HG02943 (cell line): Measurements from ENCODE around the gene SLC38A11.

Source experiments
- ATAC-seq: cut with Tn5 transposase; IDR thresholded peaks from one replicate; pipeline ENCODE4 v1.9.1; 2021; ENCODE audit warnings: mild to moderate bottlenecking, low read depth, moderate library complexity; ENCODE audit not compliant: unreplicated experiment

SLC38A11 gene

GRCh38 chr2:164922134-164922533, 33.2 kb downstream of the SLC38A11 start:
- ATAC-seq, result no peak

DNA sequence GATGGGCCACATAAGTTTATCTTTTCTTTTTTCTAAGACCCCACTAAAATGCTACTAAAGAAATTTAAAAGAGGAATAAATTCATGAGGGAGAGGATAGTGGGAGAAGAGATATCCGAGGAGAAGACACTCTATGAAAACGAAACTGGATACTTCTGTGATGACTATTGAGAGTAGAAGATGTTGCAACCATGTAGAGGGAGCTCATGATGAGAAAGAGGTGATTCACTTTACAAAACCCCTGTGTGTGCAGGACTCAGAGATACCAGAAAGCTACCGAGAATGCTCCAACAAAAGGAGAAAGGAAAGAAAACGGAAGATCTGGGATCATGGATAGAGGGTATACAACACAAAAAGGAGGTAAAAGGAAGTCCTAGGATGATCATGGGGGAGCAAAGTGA, 34.9 kb downstream of the SLC38A11 start:
- no peak for ATAC-seq

DNA sequence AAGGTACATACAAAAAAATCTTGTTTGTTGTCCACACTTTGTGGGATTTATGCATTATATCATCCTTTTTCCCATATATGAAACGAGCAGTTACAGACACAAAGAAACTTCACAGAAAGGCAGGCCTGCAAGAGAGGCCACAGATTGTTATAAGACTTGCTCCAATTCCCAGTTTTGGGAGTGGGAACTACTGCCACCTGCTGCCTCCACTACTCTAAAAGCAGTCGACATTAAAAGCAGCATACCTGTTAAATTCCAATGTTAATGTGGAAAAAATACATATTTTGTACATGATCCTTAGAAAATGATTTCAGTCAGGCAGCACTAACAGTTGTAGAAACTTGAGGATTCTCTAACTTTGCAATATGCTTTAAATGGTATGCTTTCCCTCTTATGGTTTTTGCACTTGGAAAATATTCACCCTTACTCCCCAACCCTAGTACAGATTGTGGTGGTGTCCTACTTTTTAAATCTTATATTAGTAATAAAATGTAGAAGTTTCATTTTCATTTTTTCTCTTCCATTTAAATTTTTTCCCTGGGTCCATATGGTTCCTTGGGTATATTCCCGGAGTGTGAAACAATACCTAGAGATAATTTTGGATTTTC, 37.9 kb downstream of the SLC38A11 start:
- no peak for ATAC-seq

DNA sequence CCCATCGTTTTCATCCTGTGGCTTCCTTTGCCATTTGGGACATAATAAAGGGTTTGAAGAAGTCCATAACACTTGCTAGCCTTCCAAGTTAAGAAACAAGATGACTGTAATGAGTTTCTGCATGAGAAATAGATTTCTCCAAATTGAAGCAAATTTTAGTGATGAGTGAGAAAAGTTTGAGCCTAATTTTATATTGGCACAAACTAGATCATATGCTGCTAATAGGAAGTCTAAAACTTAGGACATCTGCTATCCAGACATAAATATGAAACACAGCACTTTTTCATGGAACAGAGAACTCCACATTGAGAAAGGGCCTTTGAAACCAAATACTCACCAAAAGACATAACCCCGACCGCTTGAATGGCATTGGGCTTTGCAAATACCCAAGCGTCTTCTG, 39.8 kb downstream of the SLC38A11 start:
- no peak for ATAC-seq

GRCh38 chr2:164913640-164914350, 41.5 kb downstream of the SLC38A11 start:
- no peak for ATAC-seq

DNA sequence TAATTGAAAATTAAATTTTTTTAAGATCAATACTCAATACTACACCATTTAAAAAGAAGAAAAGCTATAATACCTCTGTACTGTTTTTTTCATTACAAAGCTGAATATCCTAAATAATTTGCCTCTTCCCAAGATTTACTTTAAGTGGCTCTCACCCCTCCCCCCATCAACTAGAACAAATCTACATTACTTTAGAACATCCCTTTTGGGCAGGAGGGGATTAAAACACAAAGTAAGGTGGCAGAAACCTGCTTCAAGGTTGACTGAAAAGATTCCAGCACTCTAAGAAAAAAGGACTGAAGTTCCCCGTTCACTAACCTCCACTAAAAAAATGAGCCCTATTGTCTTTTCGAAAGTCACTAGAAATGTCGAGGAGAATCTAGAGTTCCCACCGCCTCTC, 42.3 kb downstream of the SLC38A11 start:
- no peak for ATAC-seq

- no peak for ATAC-seq
Observed at GRCh38 chr2:164911832-164912231, 43.5 kb downstream of the SLC38A11 start.

DNA sequence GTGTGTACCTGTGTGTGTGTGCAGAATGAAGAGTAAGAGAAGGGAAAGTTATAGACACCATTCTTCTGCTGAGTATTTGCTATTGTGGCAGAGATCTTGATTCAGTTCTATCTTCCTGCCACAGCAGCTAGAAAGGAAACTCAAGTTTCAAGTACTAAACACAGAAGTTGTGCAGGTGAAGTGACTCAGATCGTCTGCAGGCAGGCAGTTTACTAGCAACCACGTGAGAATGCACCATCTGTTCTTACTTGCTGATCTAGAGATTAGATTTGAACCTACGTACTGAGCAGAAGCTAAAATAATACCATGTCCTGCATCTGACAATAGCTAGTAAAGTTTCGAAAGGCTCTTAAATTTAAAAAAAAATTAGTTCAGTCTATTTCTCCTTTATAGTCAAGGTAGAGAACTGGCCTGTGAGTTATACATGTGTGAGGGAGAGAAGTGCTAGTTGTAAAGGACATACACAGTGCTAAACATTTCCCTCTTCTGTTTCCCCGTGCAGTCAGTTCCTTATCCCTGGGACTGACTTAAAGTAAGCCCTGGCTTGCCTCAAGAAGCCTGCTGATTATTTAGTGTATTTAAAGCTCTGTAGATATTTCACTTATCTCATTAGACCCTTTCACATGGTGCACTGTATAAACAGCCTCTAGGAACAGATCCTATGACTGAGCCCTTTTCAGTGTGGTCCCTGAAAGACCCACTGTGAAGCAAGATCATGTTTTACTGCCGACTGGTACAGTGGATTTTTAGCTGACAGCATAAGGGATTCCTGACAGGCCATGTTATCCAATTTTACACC, 45.0 kb downstream of the SLC38A11 start:
- ATAC-seq, result no peak

- no peak for ATAC-seq
Observed at GRCh38 chr2:164906947-164907346, 48.4 kb downstream of the SLC38A11 start.

- no peak for ATAC-seq
Observed at GRCh38 chr2:164905307-164905706, 50.0 kb downstream of the SLC38A11 start.

- ATAC-seq, result no peak
Observed at GRCh38 chr2:164903951-164904350, 51.4 kb downstream of the SLC38A11 start.

DNA sequence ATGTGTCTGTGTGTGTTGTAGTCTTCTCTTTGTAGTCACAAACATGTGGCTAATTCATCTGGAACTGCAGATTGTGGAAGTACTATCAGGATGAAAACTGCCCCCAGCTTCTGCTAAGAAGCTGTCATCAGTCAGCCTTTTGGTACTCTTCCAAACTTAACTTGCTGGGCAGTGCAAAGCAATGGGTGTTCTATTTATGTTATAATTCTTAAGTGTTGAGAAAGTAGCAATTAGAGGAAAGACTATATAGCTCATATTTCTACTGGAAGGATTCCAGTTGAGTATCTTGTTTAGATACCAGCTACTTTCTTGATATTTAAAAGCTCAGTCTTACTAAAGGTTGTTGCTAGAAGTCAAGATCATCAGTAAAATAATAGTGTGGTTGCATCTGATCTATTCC, 52.1 kb downstream of the SLC38A11 start:
- ATAC-seq, result no peak

- ATAC-seq, result no peak
Observed at GRCh38 chr2:164899121-164899520, 56.2 kb downstream of the SLC38A11 start.

- ATAC-seq, result no peak
Observed at GRCh38 chr2:164898475-164898874, 56.9 kb downstream of the SLC38A11 start.

GRCh38 chr2:164897469-164898260, 57.7 kb downstream of the SLC38A11 start:
- no peak for ATAC-seq

DNA sequence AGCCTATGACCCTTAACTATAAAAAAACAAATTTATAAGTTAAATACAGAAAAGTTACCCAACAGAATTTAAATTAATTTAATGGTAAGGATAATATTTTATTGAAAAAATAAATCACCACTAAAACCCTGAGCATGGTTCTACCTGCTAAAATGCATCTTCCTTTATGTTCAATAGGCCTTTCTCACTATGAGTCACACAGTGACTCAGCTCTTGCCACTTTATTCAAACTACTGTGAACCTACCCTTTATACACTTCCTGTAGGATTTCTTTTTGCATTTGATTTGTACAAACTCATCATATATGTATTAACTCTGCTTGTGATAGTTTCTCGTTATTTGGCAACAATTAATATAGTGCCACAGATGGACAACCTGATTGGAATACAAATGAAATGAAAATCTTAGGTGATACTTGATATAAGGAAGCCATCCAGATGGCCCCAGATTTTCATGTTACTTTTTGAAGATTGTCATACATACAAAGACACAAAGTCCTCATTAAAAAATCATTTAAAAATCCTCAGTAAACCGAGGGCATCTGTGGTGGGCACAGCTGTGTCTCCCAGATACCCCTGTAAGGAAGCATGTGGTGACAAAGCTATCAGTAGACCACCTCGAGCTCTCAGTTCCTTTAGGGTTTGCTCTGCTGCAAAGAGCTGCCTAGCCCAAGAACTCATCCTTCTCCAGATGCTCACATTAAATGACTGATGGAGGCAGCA, 58.5 kb downstream of the SLC38A11 start:
- ATAC-seq, result peak; percentile 99

DNA sequence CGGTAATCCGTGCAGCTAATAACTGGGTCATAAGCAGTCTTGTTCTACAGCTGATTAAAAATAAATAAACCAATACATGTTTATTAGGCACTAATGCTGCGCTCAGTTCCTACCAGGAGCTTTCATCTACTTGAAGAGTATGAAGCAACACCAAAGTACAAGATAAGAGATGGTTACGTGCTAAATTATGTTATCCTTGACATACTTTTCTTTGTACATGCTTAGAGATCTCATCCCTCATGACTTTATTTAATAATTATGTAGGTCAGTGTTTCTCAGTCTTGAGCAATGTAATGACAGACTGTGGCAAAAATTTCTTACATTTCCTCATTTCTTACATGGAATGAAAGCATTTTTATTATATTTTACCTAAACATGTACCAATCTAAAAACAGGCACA, 59.1 kb downstream of the SLC38A11 start:
- ATAC-seq, result no peak

DNA sequence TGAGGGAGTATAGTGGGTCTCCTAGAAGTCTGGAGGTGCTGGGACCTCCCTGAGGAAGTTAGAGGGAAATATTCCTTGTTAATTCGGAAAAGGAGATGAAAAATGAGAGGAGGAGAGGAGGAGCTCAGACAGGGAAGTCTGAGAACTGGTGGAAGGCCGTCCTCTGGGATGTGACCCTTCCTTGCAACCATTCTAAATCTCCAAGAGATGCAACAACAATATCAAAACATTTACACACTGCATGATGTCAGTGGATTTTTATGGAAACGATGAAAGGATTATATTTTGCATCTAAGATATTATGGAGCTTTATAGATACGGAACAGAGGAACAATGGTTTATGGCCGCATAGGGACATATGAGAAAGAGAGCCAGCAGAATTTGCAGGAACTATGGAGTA, 63.9 kb downstream of the SLC38A11 start:
- ATAC-seq, result no peak

DNA sequence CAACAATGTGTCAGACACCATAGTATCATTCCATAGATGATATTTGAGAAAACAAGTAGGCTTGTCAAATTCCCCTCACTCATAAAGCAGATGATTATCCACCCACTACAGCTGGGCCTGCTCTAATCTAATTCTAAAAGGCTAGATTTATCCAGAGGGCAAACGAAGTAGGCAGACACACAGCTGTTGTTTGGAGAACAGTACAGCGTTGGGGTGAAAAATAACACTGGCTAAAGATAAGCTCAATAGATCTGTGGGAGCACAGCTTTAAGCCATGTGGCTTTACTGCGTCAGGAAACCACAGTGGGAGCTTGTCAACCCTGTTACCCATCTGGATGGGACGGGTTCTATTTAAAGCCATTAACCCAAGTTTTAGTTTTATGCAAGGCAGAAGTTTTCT, 64.8 kb downstream of the SLC38A11 start:
- ATAC-seq, result no peak

GRCh38 chr2:164888592-164888991, 66.7 kb downstream of the SLC38A11 start:
- no peak for ATAC-seq
